PC-3 (cell line): Measurements from ENCODE around the gene C1QL1. TPM values are rescaled to one million over a fixed set of nuclear protein-coding genes. Genes with fewer than 3 reads are reported as not detected.
A peak's percentile ranks its signal among the peaks of the same experiment; 100 is the strongest.
"Not testable (repeated sequence)": the region's sequence is repeated elsewhere in the genome, so short reads cannot be mapped to it uniquely, and the experiment has no call there.

Source experiments
- ATAC-seq: fragments of 200-7000 bp; cut with Tn5 transposase; 2 replicates; pipeline ENCODE4 v1.9.1; 2020; ENCODE audit warnings: mild to moderate bottlenecking, moderate library complexity
- BruUV-seq: library from RNA; stranded (reverse); fragments of 400-500 nt; replicated peaks from 2 replicates; lab custom pipeline; 2021; lab: Mats Ljungman, UMichigan
- CTCF ChIA-PET: fragments of 300-600 bp; sonication (Branson Sonifier 250); formaldehyde crosslinking; loops from one replicate; lab custom pipeline; 2022; ENCODE audit warnings: antibody characterized with exemption; lab: Charles Lee
- POLR2A ChIA-PET: fragments of 300-600 bp; sonication (Branson Sonifier 250); formaldehyde crosslinking; loops from one replicate; lab custom pipeline; 2022; ENCODE audit warnings: antibody characterized with exemption; ENCODE audit not compliant: unreplicated experiment; lab: Charles Lee
- DNase-seq: peaks from one replicate; pipeline ENCODE4 v3.0.0-alpha.2; 2015
- H2AFZ ChIP-seq: fragments of 300-600 bp; sonication (generic); 2 replicates; pipeline ENCODE4 v1.6.0; 2016; ENCODE audit warnings: antibody characterized with exemption, low read length
- H3F3A ChIP-seq: fragments of 300-600 bp; sonication (generic); one replicate; pipeline ENCODE4 v1.6.0; 2017; ENCODE audit warnings: antibody characterized with exemption, low read length, control low read depth, mild to moderate bottlenecking; ENCODE audit not compliant: unreplicated experiment
- H3K27ac ChIP-seq: fragments of 300-600 bp; sonication (generic); 2 replicates; pipeline ENCODE4 v1.5.1; 2016; ENCODE audit warnings: mild to moderate bottlenecking, low read length
- H3K27me3 ChIP-seq: fragments of 300-600 bp; sonication (generic); 2 replicates; pipeline ENCODE4 v1.6.1; 2016; ENCODE audit warnings: low read length, mixed read lengths
- H3K36me3 ChIP-seq: fragments of 300-600 bp; sonication (generic); 2 replicates; pipeline ENCODE4 v1.6.1; 2016; ENCODE audit warnings: low read depth, mixed run types, low read length, mixed read lengths
- H3K4me1 ChIP-seq: fragments of 300-600 bp; sonication (generic); 2 replicates; pipeline ENCODE4 v1.5.1; 2016; ENCODE audit warnings: low read length; ENCODE audit not compliant: insufficient read depth
- H3K4me2 ChIP-seq: fragments of 300-600 bp; sonication (generic); 2 replicates; pipeline ENCODE4 v1.6.0; 2016; ENCODE audit warnings: low read length
- H3K4me3 ChIP-seq: fragments of 300-600 bp; sonication (generic); 2 replicates; pipeline ENCODE4 v1.5.1; 2016; ENCODE audit warnings: mild to moderate bottlenecking, low read length, mixed read lengths
- H3K79me2 ChIP-seq: fragments of 300-600 bp; sonication (generic); 2 replicates; pipeline ENCODE4 v1.6.1; 2017; ENCODE audit warnings: low read length, mixed read lengths
- H3K9ac ChIP-seq: fragments of 300-600 bp; sonication (generic); 2 replicates; pipeline ENCODE4 v1.6.0; 2016; ENCODE audit warnings: mild to moderate bottlenecking, low read length
- H3K9me2 ChIP-seq: fragments of 300-600 bp; sonication (generic); replicated peaks from 2 replicates; pipeline ENCODE4 v1.6.1; 2016; ENCODE audit warnings: mixed run types, low read length, mixed read lengths
- H3K9me3 ChIP-seq: fragments of 300-600 bp; sonication (generic); 2 replicates; pipeline ENCODE4 v1.6.1; 2016; ENCODE audit warnings: low read length, mixed read lengths
- H4K20me1 ChIP-seq: fragments of 300-600 bp; sonication (generic); 2 replicates; pipeline ENCODE4 v1.6.1; 2016; ENCODE audit warnings: low read length, mixed read lengths
- EZH2 ChIP-seq: fragments of 300-600 bp; sonication (generic); IDR thresholded peaks from one replicate; pipeline ENCODE4 v1.6.1; 2017; ENCODE audit warnings: antibody characterized with exemption, mild to moderate bottlenecking, low read length; ENCODE audit not compliant: unreplicated experiment
- EZH2phosphoT487 ChIP-seq: fragments of 300-600 bp; sonication (generic); IDR thresholded peaks from 2 replicates; pipeline ENCODE4 v1.6.1; 2018; ENCODE audit warnings: mild to moderate bottlenecking, antibody characterized with exemption, low read length, borderline replicate concordance
- intact Hi-C: fragments of 100-400 bp; cut with micrococcal nuclease; formaldehyde crosslinking; loops from 2 replicates; pipeline ENCODE4 v1.9.0; 2023
- total RNA-seq: library from RNA; depleted of rRNA; stranded (reverse); fragments of >200 nt; gene quantifications from 2 replicates; pipeline ENCODE4 v1.2.3, GENCODE V29; 2014
- TF ChIP-seq, protein P1 (sequence below): fragments of 300-600 bp; sonication (generic); conservative IDR thresholded peaks from 2 replicates; pipeline ENCODE4 v1.5.1; 2017; ENCODE audit warnings: antibody characterized with exemption, low read depth, mild to moderate bottlenecking, low read length

The C1QL1 gene
- total RNA-seq, 1 experiment from 2014 or later: 2.8 TPM

DNA sequence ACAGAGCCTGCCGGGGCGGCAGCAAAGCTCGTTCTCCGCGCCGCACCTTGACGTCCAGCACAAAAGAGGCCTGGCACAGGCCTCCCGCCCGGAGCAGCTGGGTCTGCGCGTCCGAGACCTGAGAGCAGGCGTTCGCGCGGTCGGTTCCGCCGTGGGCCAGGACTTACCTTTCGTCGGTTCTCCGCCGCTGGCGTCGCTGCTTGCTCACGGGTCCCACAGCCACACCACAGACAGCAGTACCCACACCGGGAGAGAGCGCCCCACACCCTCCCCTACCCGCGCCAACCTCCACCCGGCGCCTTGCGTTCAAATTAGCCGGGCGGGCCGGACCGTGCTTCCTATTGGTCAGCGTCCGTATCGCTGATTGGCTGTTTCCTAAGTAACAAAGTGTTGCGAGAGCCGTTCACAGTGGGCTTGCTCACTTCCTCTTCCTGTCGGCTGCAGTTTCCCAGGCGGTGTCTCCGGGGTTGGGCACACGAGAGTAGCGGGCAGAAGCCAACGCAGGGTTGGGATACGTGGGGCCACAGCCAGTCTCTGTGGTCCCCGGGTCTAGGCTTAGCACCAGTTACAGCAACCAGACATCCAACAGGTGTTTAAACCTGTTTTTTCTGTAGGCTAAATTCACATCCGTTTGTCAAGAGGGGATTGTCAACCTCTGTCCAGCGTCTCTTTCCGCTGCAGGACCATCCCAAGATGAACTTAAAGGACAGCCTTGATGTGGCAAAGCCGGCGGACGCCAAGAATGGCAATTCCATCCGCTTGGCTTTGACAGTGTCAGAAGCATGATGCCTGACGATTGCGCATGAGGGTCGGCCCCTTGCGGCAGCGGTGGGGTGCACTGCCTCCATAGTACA, 20.4 kb downstream of the C1QL1 start, which contains the start of gene KIF18B:
Gene KIF18B (minus strand): TSS at position 313 of the 854 bp plus-strand sequence. CDS start 11,429 bp downstream, outside the sequence.
- POLR2A ChIA-PET: interaction anchor here (0.6 kb wide), 3 partner anchors 30 to 723 kb away, joined by 6 to 8 read pairs (median 8); no protein-coding TSS in a partner anchor
- no peaks in the 10 kb centered on the region for H3K9me2 ChIP-seq

DNA sequence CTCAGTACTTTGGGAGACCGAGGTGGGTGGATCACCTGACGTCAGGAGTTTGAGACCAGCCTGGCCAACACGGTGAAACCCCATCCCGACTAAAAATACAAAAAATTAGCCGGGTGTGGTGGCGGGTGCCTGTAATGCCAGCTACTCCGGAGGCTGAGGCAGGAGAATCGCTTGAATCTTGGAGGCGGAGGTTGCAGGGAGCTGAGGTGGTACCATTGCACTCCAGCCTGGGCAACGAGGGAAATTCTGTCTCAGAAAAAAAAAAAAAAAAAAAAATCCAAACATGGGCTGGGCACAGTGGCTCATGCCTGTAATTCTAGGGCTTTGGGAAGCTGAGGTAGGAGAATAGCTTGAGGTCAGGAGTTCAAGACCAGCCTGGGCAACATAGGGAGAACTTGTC, 22.5 kb downstream of the C1QL1 start:
- H3K27ac ChIP-seq, H3K36me3 ChIP-seq, H3K27me3 ChIP-seq, intact Hi-C loops, H3K9me3 ChIP-seq, BruUV-seq, CTCF ChIA-PET, H3F3A ChIP-seq, DNase-seq, H2AFZ ChIP-seq, ATAC-seq, H3K9me2 ChIP-seq: not testable (repeated sequence)
- peak overlapping the region; percentile 86 for H3K4me2 ChIP-seq
- peaks cover 30% of the 10 kb centered on the region for H4K20me1 ChIP-seq
- H3K79me2 ChIP-seq: peaks cover 76% of the 10 kb centered on the region
- POLR2A ChIA-PET: interaction anchor here (0.7 kb wide), 1 partner anchor 53 kb away, joined by 19 read pairs; no protein-coding TSS in a partner anchor
- H3K4me1 ChIP-seq: peaks cover 56% of the 10 kb centered on the region
- H3K9ac ChIP-seq: peak overlapping the region; percentile 96; the same call in 1 of the 2 replicates
- H3K4me3 ChIP-seq: peak overlapping the region; percentile 87

More for the DNA sequence above, 20.4 kb downstream of the C1QL1 start, which contains the start of gene KIF18B:
- Histone ChIP-seq H3K36me3 (peaks cover 4% of the 10 kb centered on the region), H3K27ac (peak within 1 kb of the TSS; percentile 72), H3K27me3 (no peaks in the 10 kb centered on the region), H2AFZ (peak within 1 kb of the TSS; percentile 69), H3K79me2 (peaks cover 55% of the 10 kb centered on the region), H3F3A (no peaks in the 10 kb centered on the region), H4K20me1 (peaks cover 19% of the 10 kb centered on the region), H3K9ac (peak within 1 kb of the TSS; percentile 96), H3K9me3 (no peaks in the 10 kb centered on the region), H3K4me2 (peak within 1 kb of the TSS; percentile 86), H3K4me1 (peaks cover 36% of the 10 kb centered on the region), H3K4me3 (peak within 1 kb of the TSS; percentile 87)
- TF ChIP-seq, protein P1, sequence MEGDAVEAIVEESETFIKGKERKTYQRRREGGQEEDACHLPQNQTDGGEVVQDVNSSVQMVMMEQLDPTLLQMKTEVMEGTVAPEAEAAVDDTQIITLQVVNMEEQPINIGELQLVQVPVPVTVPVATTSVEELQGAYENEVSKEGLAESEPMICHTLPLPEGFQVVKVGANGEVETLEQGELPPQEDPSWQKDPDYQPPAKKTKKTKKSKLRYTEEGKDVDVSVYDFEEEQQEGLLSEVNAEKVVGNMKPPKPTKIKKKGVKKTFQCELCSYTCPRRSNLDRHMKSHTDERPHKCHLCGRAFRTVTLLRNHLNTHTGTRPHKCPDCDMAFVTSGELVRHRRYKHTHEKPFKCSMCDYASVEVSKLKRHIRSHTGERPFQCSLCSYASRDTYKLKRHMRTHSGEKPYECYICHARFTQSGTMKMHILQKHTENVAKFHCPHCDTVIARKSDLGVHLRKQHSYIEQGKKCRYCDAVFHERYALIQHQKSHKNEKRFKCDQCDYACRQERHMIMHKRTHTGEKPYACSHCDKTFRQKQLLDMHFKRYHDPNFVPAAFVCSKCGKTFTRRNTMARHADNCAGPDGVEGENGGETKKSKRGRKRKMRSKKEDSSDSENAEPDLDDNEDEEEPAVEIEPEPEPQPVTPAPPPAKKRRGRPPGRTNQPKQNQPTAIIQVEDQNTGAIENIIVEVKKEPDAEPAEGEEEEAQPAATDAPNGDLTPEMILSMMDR: peak; percentile 37; the same call in 1 of the 2 replicates
- no peak for TF ChIP-seq EZH2
- ATAC-seq: peak; percentile 97
- CTCF ChIA-PET: interaction anchor here (0.8 kb wide), 1 partner anchor 28 kb away, joined by 4 read pairs; no protein-coding TSS in a partner anchor
- TSS peak; percentile 99 for BruUV-seq
- peak; percentile 99 for DNase-seq
- intact Hi-C loops: loop anchor here (1.0 kb wide), 2 partner anchors 21 to 104 kb away; partner anchors contain the start of genes C1QL1 and DCAKD

DNA sequence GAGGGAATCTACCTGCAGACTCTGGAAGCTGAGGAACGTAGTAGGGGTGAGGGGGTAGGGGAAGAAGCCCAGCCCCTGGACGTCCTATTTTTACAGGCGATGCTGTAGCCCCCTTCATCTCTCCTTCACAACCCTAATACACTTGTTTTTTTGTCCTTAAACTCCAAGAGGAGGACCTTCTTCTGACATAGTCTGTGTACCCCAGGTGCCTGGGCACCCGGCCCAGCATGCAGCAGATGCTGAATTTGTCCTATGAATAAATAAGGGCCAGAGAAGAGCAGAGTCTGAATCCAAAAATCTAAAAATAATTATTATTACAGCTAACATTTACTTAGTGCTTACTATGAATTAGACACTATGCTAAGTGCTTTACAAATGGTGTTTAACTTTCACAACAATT, 25.6 kb downstream of the C1QL1 start:
- Histone ChIP-seq H3K27ac (no peak overlapping the region), H4K20me1 (peaks cover 38% of the 10 kb centered on the region), H3K4me3 (no peak overlapping the region), H3K36me3 (peaks cover 14% of the 10 kb centered on the region), H3K4me1 (peaks cover 56% of the 10 kb centered on the region), H3K9me2 (no peaks in the 10 kb centered on the region), H3K27me3 (no peaks in the 10 kb centered on the region), H3K9me3 (no peaks in the 10 kb centered on the region), H3K9ac (no peak overlapping the region), H2AFZ (no peak overlapping the region), H3F3A (no peaks in the 10 kb centered on the region), H3K4me2 (peak overlapping the region; percentile 50), H3K79me2 (peaks cover 100% of the 10 kb centered on the region)
- CTCF ChIA-PET: interaction anchor here (1.2 kb wide), 1 partner anchor 23 kb away, joined by 3 read pairs; no protein-coding TSS in a partner anchor
- DNase-seq (no peak), ATAC-seq (no peak)
- POLR2A ChIA-PET: interaction anchor here (0.6 kb wide), 1 partner anchor 43 kb away, joined by 3 read pairs; the partner anchor contains the start of gene EFTUD2
- intact Hi-C loops: loop anchor here (5.0 kb wide), 1 partner anchor 75 kb away; no protein-coding TSS in a partner anchor
- BruUV-seq: no TSS peak
- TF ChIP-seq EZH2phosphoT487: no peak
